HCT116 (cell line): ENCODE data around the gene TDRD7. TPM values are rescaled to one million over a fixed set of nuclear protein-coding genes. Genes with fewer than 3 reads are reported as not detected.
"Not testable (repeated sequence)": the region's sequence is repeated elsewhere in the genome, so short reads cannot be mapped to it uniquely, and the experiment has no call there.

Experiments
- ATAC-seq: fragments of 200-7000 bp; cut with Tn5 transposase; 2 replicates; pipeline ENCODE4 v1.9.1; 2020; ENCODE audit warnings: mild to moderate bottlenecking, moderate library complexity
- BruUV-seq: library from RNA; stranded (reverse); fragments of 400-500 nt; replicated peaks from 2 replicates; lab custom pipeline; 2021; lab: Mats Ljungman, UMichigan
- CTCF ChIA-PET: fragments of 300-600 bp; sonication (Branson Sonifier 250); formaldehyde crosslinking; loops from one replicate; lab custom pipeline; 2021; ENCODE audit warnings: antibody characterized with exemption; lab: Charles Lee
- POLR2A ChIA-PET: fragments of 300-600, 350-600 bp; sonication (Branson Sonifier 250); formaldehyde crosslinking; loops from one replicate; lab custom pipeline; 2021; ENCODE audit warnings: antibody characterized with exemption; lab: Charles Lee
- RAD21 ChIA-PET, 2 experiments: fragments of 300-600 bp; sonication (Branson Sonifier 250); formaldehyde crosslinking; loops; one replicate each; lab custom pipeline; 2023; ENCODE audit warnings: low total read pairs in 2 of 2; ENCODE audit not compliant: uncharacterized antibody in 2 of 2, unreplicated experiment in 2 of 2, low non-redundant PET in 1 of 2; lab: Charles Lee
- DNase-seq: peaks from one replicate; pipeline ENCODE4 v3.0.0-alpha.2; 2010; ENCODE audit warnings: low read depth, low spot score
- H2AFZ ChIP-seq: fragments of 200-600 bp; shearing (Covaris generic), sonication (generic); 2 replicates; pipeline ENCODE4 v1.6.1; 2017; ENCODE audit warnings: low read depth, mixed run types, mixed read lengths, antibody characterized with exemption, low read length; ENCODE audit not compliant: poor library complexity, severe bottlenecking
- H3K27ac ChIP-seq: 2 replicates; pipeline ENCODE4 v1.5.1; 2012; ENCODE audit warnings: low read depth, low read length
- H3K27me3 ChIP-seq: fragments of 200-600 bp; sonication (generic); 2 replicates; pipeline ENCODE4 v1.6.1; 2016; ENCODE audit warnings: mixed run types, low read length, mixed read lengths; ENCODE audit not compliant: insufficient read depth
- H3K36me3 ChIP-seq, 2 experiments: fragments of 200-500 bp in 1 of 2; fragments of 200-600 bp in 1 of 2; sonication (Bioruptor generic) in 1 of 2; sonication (generic) in 1 of 2; 2 replicates each; pipeline versions ENCODE4 v1.5.1 to v1.6.1; 2014 to 2016; ENCODE audit warnings: low read length in 2 of 2, inconsistent platforms in 1 of 2, mixed read lengths in 1 of 2, mixed run types in 1 of 2; ENCODE audit not compliant: insufficient read depth in 2 of 2, control insufficient read depth in 1 of 2
- H3K4me1 ChIP-seq, 2 experiments: fragments of 200-600 bp in 1 of 2; sonication (generic) in 1 of 2; 2 replicates each; pipeline versions ENCODE4 v1.5.1 to v1.6.1; 2012 to 2017; ENCODE audit warnings: low read length in 2 of 2, inconsistent platforms in 1 of 2, mild to moderate bottlenecking in 1 of 2, mixed read lengths in 1 of 2, mixed run types in 1 of 2, moderate library complexity in 1 of 2; ENCODE audit not compliant: insufficient read depth in 2 of 2, control insufficient read depth in 1 of 2
- H3K4me2 ChIP-seq: fragments of 200-600 bp; sonication (generic); 2 replicates; pipeline ENCODE4 v1.6.1; 2017; ENCODE audit warnings: mixed run types, low read length, mixed read lengths
- H3K4me3 ChIP-seq, 2 experiments: fragments of 200-600 bp in 1 of 2; sonication (generic) in 1 of 2; replicated peaks in 1 of 2; 2 replicates each; pipeline ENCODE4 v1.5.1; 2011 to 2016; ENCODE audit warnings: low read length in 2 of 2, control low read depth in 1 of 2, low read depth in 1 of 2, mild to moderate bottlenecking in 1 of 2, mixed read lengths in 1 of 2, mixed run types in 1 of 2
- H3K79me2 ChIP-seq: fragments of 200-600 bp; sonication (generic); 2 replicates; pipeline ENCODE4 v1.6.1; 2017; ENCODE audit warnings: mild to moderate bottlenecking, mixed run types, low read length, moderate library complexity, mixed read lengths; ENCODE audit not compliant: insufficient read depth
- H3K9ac ChIP-seq: fragments of 200-600 bp; sonication (generic); 2 replicates; pipeline ENCODE4 v1.6.1; 2016; ENCODE audit warnings: low read length, mixed read lengths
- H3K9me2 ChIP-seq: fragments of 200-600 bp; sonication (generic), shearing (Covaris generic); 2 replicates; pipeline ENCODE4 v1.6.1; 2017; ENCODE audit warnings: mixed run types, mild to moderate bottlenecking, moderate library complexity; ENCODE audit not compliant: insufficient read depth
- H3K9me3 ChIP-seq, 2 experiments: fragments of 200-500 bp in 1 of 2; fragments of 200-600 bp in 1 of 2; sonication (Bioruptor generic) in 1 of 2; sonication (generic) in 1 of 2; 2 replicates each; pipeline ENCODE4 v1.6.1; 2014 to 2017; ENCODE audit warnings: low read length in 2 of 2, mixed read lengths in 2 of 2, inconsistent platforms in 1 of 2, low read depth in 1 of 2, mild to moderate bottlenecking in 1 of 2, mixed run types in 1 of 2, moderate library complexity in 1 of 2; ENCODE audit not compliant: control insufficient read depth in 1 of 2, insufficient read depth in 1 of 2
- H4K20me1 ChIP-seq: fragments of 200-600 bp; sonication (generic), shearing (Covaris generic); 2 replicates; pipeline ENCODE4 v1.6.1; 2017; ENCODE audit warnings: mixed run types, mild to moderate bottlenecking, moderate library complexity; ENCODE audit not compliant: insufficient read depth
- CBX3 ChIP-seq: IDR thresholded peaks from 2 replicates; pipeline ENCODE4 v1.6.1; 2012; ENCODE audit warnings: low read depth
- CEBPB ChIP-seq: IDR thresholded peaks from 2 replicates; pipeline ENCODE4 v1.6.1; 2012; ENCODE audit warnings: low read depth
- EGR1 ChIP-seq: IDR thresholded peaks from 2 replicates; pipeline ENCODE4 v1.6.1; 2012; ENCODE audit warnings: low read depth
- MAX ChIP-seq: IDR thresholded peaks from 2 replicates; pipeline ENCODE4 v1.6.1; 2012
- POLR2AphosphoS5 ChIP-seq: IDR thresholded peaks from 2 replicates; pipeline ENCODE4 v1.6.1; 2011; ENCODE audit warnings: mild to moderate bottlenecking, low read depth, low read length, moderate library complexity
- REST ChIP-seq: IDR thresholded peaks from 2 replicates; pipeline ENCODE4 v1.6.1; 2012; ENCODE audit warnings: low read depth
- TCF7L2 ChIP-seq: IDR thresholded peaks from 2 replicates; pipeline ENCODE4 v1.7.0; 2011; ENCODE audit warnings: borderline replicate concordance, inconsistent platforms; ENCODE audit not compliant: insufficient read depth, insufficient read length; ENCODE audit errors: extremely low read depth
- YY1 ChIP-seq: IDR thresholded peaks from 2 replicates; pipeline ENCODE4 v1.6.1; 2011; ENCODE audit warnings: low read length, low read depth, moderate library complexity, mild to moderate bottlenecking; ENCODE audit not compliant: insufficient replicate concordance; ENCODE audit errors: extremely low read depth
- intact Hi-C: fragments of 100-400 bp; cut with micrococcal nuclease; formaldehyde crosslinking; loops from 2 replicates; pipeline ENCODE4 v1.10.0; 2022
- total RNA-seq: library from RNA; stranded (reverse); gene quantifications from one replicate; pipeline ENCODE4 v1.2.1, GENCODE V29; 2021; ENCODE audit not compliant: unreplicated experiment

Gene TDRD7
- total RNA-seq, 1 experiment from 2014 or later = 8.0 TPM

GRCh38 chr9:97447001-97447400 is 35.1 kb downstream of the TDRD7 start:
- H3K9ac ChIP-seq = no peak overlapping the region
- H3K9me3 ChIP-seq = no peaks in the 10 kb centered on the region
- H3K27ac ChIP-seq = no peak overlapping the region
- RAD21 ChIA-PET = no interaction called here
- no peaks in the 10 kb centered on the region for H4K20me1 ChIP-seq
- TF ChIP-seq CEBPB (no peak), CBX3 (no peak), TCF7L2 (no peak), REST (no peak), EGR1 (no peak), YY1 (no peak), MAX (no peak), POLR2AphosphoS5 (no peak)
- no peaks in the 10 kb centered on the region for H3K79me2 ChIP-seq
- no peak overlapping the region for H2AFZ ChIP-seq
- no peaks in the 10 kb centered on the region for H3K36me3 ChIP-seq
- H3K4me2 ChIP-seq = no peak overlapping the region
- H3K27me3 ChIP-seq = no peaks in the 10 kb centered on the region
- no peaks in the 10 kb centered on the region for H3K4me1 ChIP-seq
- DNase-seq (no peak), ATAC-seq (no peak)
- intact Hi-C loops = no loop called here
- no peaks in the 10 kb centered on the region for H3K9me2 ChIP-seq
- CTCF ChIA-PET = no interaction called here
- POLR2A ChIA-PET = no interaction called here
- no peak overlapping the region for H3K4me3 ChIP-seq
- BruUV-seq = no TSS peak

- H3K9me2 ChIP-seq, CTCF ChIA-PET, H3K36me3 ChIP-seq, H3K9me3 ChIP-seq, POLR2A ChIA-PET, DNase-seq, H2AFZ ChIP-seq, BruUV-seq, RAD21 ChIA-PET, H3K4me1 ChIP-seq, intact Hi-C loops, ATAC-seq, H3K9ac ChIP-seq, H3K4me2 ChIP-seq, H4K20me1 ChIP-seq, H3K79me2 ChIP-seq, H3K27ac ChIP-seq, H3K4me3 ChIP-seq, H3K27me3 ChIP-seq: not testable (repeated sequence)
Observed at GRCh38 chr9:97453573-97453972, 41.7 kb downstream of the TDRD7 start.

- CTCF ChIA-PET, H2AFZ ChIP-seq, H3K79me2 ChIP-seq, BruUV-seq, H3K9ac ChIP-seq, H3K36me3 ChIP-seq, H3K9me2 ChIP-seq, intact Hi-C loops, H4K20me1 ChIP-seq, H3K27me3 ChIP-seq, RAD21 ChIA-PET, DNase-seq, H3K4me2 ChIP-seq, ATAC-seq, H3K27ac ChIP-seq, H3K9me3 ChIP-seq, H3K4me1 ChIP-seq, H3K4me3 ChIP-seq, POLR2A ChIA-PET: not testable (repeated sequence)
Observed at GRCh38 chr9:97456841-97457240, 44.9 kb downstream of the TDRD7 start.
